Smooth muscle cell (in vitro differentiated cells): Measurements from ENCODE around the gene SH3BP4. TPM values are rescaled to one million over a fixed set of nuclear protein-coding genes. Genes with fewer than 3 reads are reported as not detected.

Experiments
- DNase-seq: peaks from one replicate; lab custom pipeline; 2025; ENCODE audit not compliant: unreplicated experiment; lab: John Stamatoyannopoulos, UW
- H2AFZ ChIP-seq: fragments of 200-600 bp; sonication (generic); 2 replicates; pipeline ENCODE4 v1.6.0; 2016; ENCODE audit warnings: antibody characterized with exemption, low read depth, mild to moderate bottlenecking
- H3F3A ChIP-seq: fragments of 200-600 bp; sonication (generic); 2 replicates; pipeline ENCODE4 v1.6.0; 2017; ENCODE audit warnings: antibody characterized with exemption, low read depth
- H3K27ac ChIP-seq: fragments of 200-600 bp; sonication (generic); 2 replicates; pipeline ENCODE4 v1.5.1; 2016; ENCODE audit warnings: low read depth, mild to moderate bottlenecking
- H3K27me3 ChIP-seq: fragments of 200-600 bp; sonication (generic); 2 replicates; pipeline ENCODE4 v1.6.1; 2016; ENCODE audit warnings: low read depth, mild to moderate bottlenecking
- H3K36me3 ChIP-seq: fragments of 200-600 bp; sonication (generic); 2 replicates; pipeline ENCODE4 v1.5.1; 2016; ENCODE audit warnings: low read depth
- H3K4me1 ChIP-seq: fragments of 200-600 bp; sonication (generic); 2 replicates; pipeline ENCODE4 v1.5.1; 2016; ENCODE audit warnings: low read depth
- H3K4me2 ChIP-seq: fragments of 200-600 bp; sonication (generic); 2 replicates; pipeline ENCODE4 v1.6.0; 2016; ENCODE audit warnings: mild to moderate bottlenecking
- H3K4me3 ChIP-seq: fragments of 200-600 bp; sonication (generic); 2 replicates; pipeline ENCODE4 v1.5.1; 2016; ENCODE audit warnings: mild to moderate bottlenecking
- H3K79me2 ChIP-seq: fragments of 200-600 bp; sonication (generic); 2 replicates; pipeline ENCODE4 v1.6.0; 2016; ENCODE audit warnings: low read depth, mild to moderate bottlenecking
- H3K9ac ChIP-seq: fragments of 200-600 bp; sonication (generic); 2 replicates; pipeline ENCODE4 v1.6.0; 2016; ENCODE audit warnings: low read depth
- H3K9me3 ChIP-seq: fragments of 200-600 bp; sonication (generic); replicated peaks from 2 replicates; pipeline ENCODE4 v1.5.1; 2016; ENCODE audit warnings: low read depth
- H4K20me1 ChIP-seq: fragments of 200-600 bp; sonication (generic); 2 replicates; pipeline ENCODE4 v1.6.0; 2016; ENCODE audit warnings: low read depth
- WGBS: methylation state at CpG from one replicate; pipeline ENCODE4 v1.1.7; 2016; ENCODE audit warnings: low lambda C conversion rate; 5-methylcytosine and 5-hydroxymethylcytosine counted together
- polyA plus RNA-seq: library from polyadenylated mRNA; unstranded; fragments of >200 nt; fragmentation: Nextera tagmentation; extraction: Ambion mirVana; gene quantifications from 2 replicates; pipeline ENCODE4 v1.2.1, GENCODE V29; 2016
- total RNA-seq: library from RNA; depleted of rRNA; stranded (reverse); fragments of >200 nt; gene quantifications from 2 replicates; pipeline ENCODE4 v1.2.3, GENCODE V29; 2014
- TF ChIP-seq, protein P1 (sequence below): fragments of 200-600 bp; sonication (generic); IDR thresholded peaks from 2 replicates; pipeline ENCODE4 v1.5.1; 2017; ENCODE audit warnings: borderline replicate concordance, mild to moderate bottlenecking, antibody characterized with exemption; ENCODE audit not compliant: insufficient read depth, poor library complexity, severe bottlenecking

Gene SH3BP4
- total and polyA plus RNA-seq, 2 experiments from 2014 or later = 38.9 to 47.7 TPM

DNA sequence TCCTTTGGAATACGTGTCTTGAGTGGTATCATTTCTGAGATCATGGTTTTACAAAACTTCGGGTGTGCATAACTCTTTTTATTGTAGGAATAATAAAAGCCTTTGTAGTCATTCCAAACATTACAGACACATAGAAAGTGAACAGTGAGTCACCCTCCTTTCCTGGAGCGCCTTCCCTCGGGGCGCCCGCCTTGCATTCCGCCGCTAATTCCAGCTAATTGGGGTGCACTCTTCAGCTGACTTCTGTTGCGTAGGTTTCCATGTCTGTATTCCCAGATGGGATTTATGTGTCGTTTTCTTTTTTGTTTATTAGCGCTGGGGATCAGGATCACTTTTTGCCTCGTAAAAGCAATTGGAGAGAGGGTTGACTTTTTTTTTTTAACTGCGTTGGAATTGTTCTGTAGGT is 18.7 kb downstream of the SH3BP4 start:
- peaks cover 100% of the 10 kb centered on the region for H4K20me1 ChIP-seq
- peak overlapping the region; percentile 80 for H3K27ac ChIP-seq
- peaks cover 24% of the 10 kb centered on the region for H3K4me1 ChIP-seq
- DNase-seq = no peak
- H3K79me2 ChIP-seq = peaks cover 97% of the 10 kb centered on the region
- no peaks in the 10 kb centered on the region for H3K36me3 ChIP-seq
- H3K9me3 ChIP-seq = no peaks in the 10 kb centered on the region
- no peak overlapping the region for H3K9ac ChIP-seq
- peak overlapping the region; percentile 80 for H3K4me2 ChIP-seq
- no peak overlapping the region for H3K4me3 ChIP-seq
- peaks cover 21% of the 10 kb centered on the region for H3F3A ChIP-seq
- WGBS = 19% methylated on average over 13 of the region's 13 CpGs
- no peak overlapping the region for H2AFZ ChIP-seq
- TF ChIP-seq, protein P1, sequence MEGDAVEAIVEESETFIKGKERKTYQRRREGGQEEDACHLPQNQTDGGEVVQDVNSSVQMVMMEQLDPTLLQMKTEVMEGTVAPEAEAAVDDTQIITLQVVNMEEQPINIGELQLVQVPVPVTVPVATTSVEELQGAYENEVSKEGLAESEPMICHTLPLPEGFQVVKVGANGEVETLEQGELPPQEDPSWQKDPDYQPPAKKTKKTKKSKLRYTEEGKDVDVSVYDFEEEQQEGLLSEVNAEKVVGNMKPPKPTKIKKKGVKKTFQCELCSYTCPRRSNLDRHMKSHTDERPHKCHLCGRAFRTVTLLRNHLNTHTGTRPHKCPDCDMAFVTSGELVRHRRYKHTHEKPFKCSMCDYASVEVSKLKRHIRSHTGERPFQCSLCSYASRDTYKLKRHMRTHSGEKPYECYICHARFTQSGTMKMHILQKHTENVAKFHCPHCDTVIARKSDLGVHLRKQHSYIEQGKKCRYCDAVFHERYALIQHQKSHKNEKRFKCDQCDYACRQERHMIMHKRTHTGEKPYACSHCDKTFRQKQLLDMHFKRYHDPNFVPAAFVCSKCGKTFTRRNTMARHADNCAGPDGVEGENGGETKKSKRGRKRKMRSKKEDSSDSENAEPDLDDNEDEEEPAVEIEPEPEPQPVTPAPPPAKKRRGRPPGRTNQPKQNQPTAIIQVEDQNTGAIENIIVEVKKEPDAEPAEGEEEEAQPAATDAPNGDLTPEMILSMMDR = no peak
- no peaks in the 10 kb centered on the region for H3K27me3 ChIP-seq

DNA sequence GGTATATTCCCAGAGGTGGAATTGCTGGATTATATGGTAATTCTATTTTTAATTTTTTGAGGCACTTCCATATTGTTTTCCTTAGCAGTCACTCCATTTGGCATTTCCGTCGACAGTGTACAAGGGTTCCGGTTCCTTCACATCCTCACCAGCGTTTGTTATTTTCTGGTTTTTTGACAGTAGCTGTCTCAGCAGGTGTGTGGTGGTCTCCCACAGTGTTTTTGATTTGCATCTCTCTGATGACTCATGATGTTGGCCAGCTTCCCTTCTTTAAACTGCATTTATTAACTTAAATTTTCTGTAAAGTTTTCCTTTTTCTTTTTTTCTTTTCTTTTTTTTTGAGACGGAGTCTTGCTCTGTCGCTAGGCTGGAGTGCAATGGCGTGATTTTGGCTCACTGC is 19.7 kb downstream of the SH3BP4 start:
- peaks cover 100% of the 10 kb centered on the region for H4K20me1 ChIP-seq
- H2AFZ ChIP-seq = no peak overlapping the region
- no peaks in the 10 kb centered on the region for H3K36me3 ChIP-seq
- H3K27ac ChIP-seq = no peak overlapping the region
- H3K4me2 ChIP-seq = no peak overlapping the region
- no peak overlapping the region for H3K9ac ChIP-seq
- H3K4me3 ChIP-seq = no peak overlapping the region
- no peaks in the 10 kb centered on the region for H3K27me3 ChIP-seq
- DNase-seq = no peak
- TF ChIP-seq, protein P1 = no peak
- peaks cover 22% of the 10 kb centered on the region for H3K4me1 ChIP-seq
- peaks cover 97% of the 10 kb centered on the region for H3K79me2 ChIP-seq
- peaks cover 19% of the 10 kb centered on the region for H3F3A ChIP-seq
- H3K9me3 ChIP-seq = no peaks in the 10 kb centered on the region
- WGBS = 92% methylated on average over 7 of the region's 7 CpGs

DNA sequence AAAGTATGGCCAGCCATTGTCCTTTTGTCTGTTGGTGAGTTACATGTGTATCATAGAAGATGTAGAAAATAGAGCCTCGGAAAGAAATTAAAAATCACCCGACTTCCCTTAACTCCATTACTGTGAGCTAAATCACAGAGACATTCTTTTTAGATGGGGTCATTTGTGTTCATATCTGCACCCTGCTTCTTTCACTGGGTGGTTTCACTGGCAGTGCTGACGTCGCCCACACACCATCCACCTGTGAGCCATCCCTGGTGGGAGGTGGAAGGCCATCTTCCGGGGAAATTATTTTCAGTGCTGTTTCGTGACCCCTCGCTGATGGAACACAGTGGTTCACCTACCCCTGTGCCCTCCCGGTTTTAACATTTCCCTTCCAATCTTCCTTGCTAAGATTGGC is 21.2 kb downstream of the SH3BP4 start:
- no peak overlapping the region for H3K4me3 ChIP-seq
- peak overlapping the region; percentile 28 for H3K27ac ChIP-seq
- 72% methylated on average over 8 of the region's 8 CpGs for WGBS
- H3K27me3 ChIP-seq = no peaks in the 10 kb centered on the region
- H3K36me3 ChIP-seq = no peaks in the 10 kb centered on the region
- no peaks in the 10 kb centered on the region for H3K9me3 ChIP-seq
- H2AFZ ChIP-seq = no peak overlapping the region
- TF ChIP-seq, protein P1 = no peak
- H3F3A ChIP-seq = peaks cover 19% of the 10 kb centered on the region
- H3K4me1 ChIP-seq = peaks cover 22% of the 10 kb centered on the region
- H3K79me2 ChIP-seq = peaks cover 97% of the 10 kb centered on the region
- H3K4me2 ChIP-seq = peak overlapping the region; percentile 35
- no peak for DNase-seq
- H3K9ac ChIP-seq = no peak overlapping the region
- peaks cover 100% of the 10 kb centered on the region for H4K20me1 ChIP-seq

DNA sequence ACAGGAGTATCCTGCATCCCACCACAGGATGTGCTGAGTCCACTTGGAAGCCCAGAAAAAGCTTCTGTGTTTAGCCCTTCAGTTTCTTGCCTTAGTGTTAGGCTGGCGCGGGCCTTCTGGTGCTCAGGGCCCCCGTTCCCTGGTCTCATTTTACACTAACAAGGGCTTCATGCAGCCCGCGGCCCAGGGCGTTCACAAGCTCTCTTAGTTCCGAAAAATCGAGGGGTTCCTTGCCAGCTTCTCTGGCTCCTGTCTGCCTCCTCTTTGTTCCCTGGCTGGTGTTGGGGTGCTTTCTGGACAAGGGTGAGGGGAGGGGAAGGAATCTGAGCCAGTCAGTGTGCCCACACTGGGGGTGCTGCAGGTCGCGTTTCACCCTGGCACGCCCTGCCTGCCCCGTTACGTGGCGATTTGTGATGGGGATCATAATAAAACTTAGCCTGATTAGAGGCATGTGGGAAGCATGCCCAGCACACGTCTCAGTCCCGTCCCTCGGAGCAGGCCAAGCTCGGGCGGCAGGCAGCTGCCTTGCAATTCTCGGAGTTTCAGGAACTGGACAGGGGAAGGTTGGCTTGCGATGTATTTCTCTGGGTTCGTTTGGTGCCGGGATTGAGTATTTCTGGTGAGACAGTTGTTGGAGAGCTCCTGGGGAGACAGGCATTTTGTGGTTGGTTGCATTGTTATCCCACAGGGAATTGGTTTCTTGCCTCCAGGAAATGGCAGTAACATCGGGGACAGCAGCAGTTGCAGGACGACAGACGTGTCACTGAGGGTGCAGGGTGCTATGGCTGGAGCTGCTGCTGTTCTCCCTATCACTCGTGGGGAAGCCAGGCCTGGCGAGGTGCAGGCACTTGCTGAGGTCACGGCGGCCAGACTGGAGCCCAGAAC is 22.9 kb downstream of the SH3BP4 start:
- WGBS = 72% methylated on average over 30 of the region's 30 CpGs
- Histone ChIP-seq H3F3A (peaks cover 16% of the 10 kb centered on the region), H3K36me3 (no peaks in the 10 kb centered on the region), H3K27me3 (no peaks in the 10 kb centered on the region), H3K9ac (no peak overlapping the region), H3K4me2 (no peak overlapping the region), H3K4me1 (peaks cover 13% of the 10 kb centered on the region), H3K9me3 (no peaks in the 10 kb centered on the region), H4K20me1 (peaks cover 100% of the 10 kb centered on the region), H3K79me2 (peaks cover 99% of the 10 kb centered on the region), H3K27ac (no peak overlapping the region), H2AFZ (no peak overlapping the region), H3K4me3 (no peak overlapping the region)
- no peak for DNase-seq
- TF ChIP-seq, protein P1 = no peak
